ENCODE results near the gene STK11.

The STK11 gene

GRCh38 chr19:1249990-1250436 is 44.4 kb downstream of the STK11 start:
- DNase-seq (ENCODE audit: low read depth, low spot score): no peak

- DNase-seq (ENCODE audit: low read depth, low spot score): no peak
Measured at GRCh38 chr19:1250437-1251260, 45.1 kb downstream of the STK11 start.

- DNase-seq (ENCODE audit: low read depth, low spot score): no peak
Measured at GRCh38 chr19:1251330-1252220, 46.0 kb downstream of the STK11 start.

GRCh38 chr19:1252221-1252820 is 46.7 kb downstream of the STK11 start:
- no peak for DNase-seq (ENCODE audit: low read depth, low spot score)

GRCh38 chr19:1252821-1253513 is 47.4 kb downstream of the STK11 start:
- DNase-seq (ENCODE audit: low read depth, low spot score): no peak

GRCh38 chr19:1253514-1254080 is 48.0 kb downstream of the STK11 start:
- DNase-seq (ENCODE audit: low read depth, low spot score): no peak

- no peak for DNase-seq (ENCODE audit: low read depth, low spot score)
Measured at GRCh38 chr19:1254081-1254527, 48.5 kb downstream of the STK11 start.

GRCh38 chr19:1254530-1255185 is 49.1 kb downstream of the STK11 start:
- DNase-seq (ENCODE audit: low read depth, low spot score): no peak

- DNase-seq (ENCODE audit: low read depth, low spot score): no peak
Measured at GRCh38 chr19:1255186-1256161, 49.9 kb downstream of the STK11 start.

GRCh38 chr19:1256646-1257474 is 51.3 kb downstream of the STK11 start:
- DNase-seq (ENCODE audit: low read depth, low spot score): no peak

- no peak for DNase-seq (ENCODE audit: low read depth, low spot score)
Measured at GRCh38 chr19:1257475-1258162, 52.0 kb downstream of the STK11 start.

- no peak for DNase-seq (ENCODE audit: low read depth, low spot score)
Measured at GRCh38 chr19:1258163-1258492, 52.5 kb downstream of the STK11 start.

GRCh38 chr19:1258707-1259205 is 53.2 kb downstream of the STK11 start:
- DNase-seq (ENCODE audit: low read depth, low spot score): no peak

GRCh38 chr19:1259206-1259875 is 53.8 kb downstream of the STK11 start:
- DNase-seq (ENCODE audit: low read depth, low spot score): no peak

GRCh38 chr19:1259876-1260748 is 54.5 kb downstream of the STK11 start:
- DNase-seq (ENCODE audit: low read depth, low spot score): no peak

Measured in activated naive CD8-positive, alpha-beta T cell treated with anti-CD3 and anti-CD28 coated beads, Interleukin-2, amount 50 U/mL, for 16 hours (primary cell).